Measurements from ENCODE around the gene DAAM1. TPM values are rescaled to one million over a fixed set of nuclear protein-coding genes. Genes with fewer than 3 reads are reported as not detected.

Gene DAAM1
- polyA plus RNA-seq, 1 experiment: 4.7 TPM

- TF ChIP-seq CTCF (IDR thresholded peaks at IDR 0.05; ENCODE audit: insufficient read depth, low read depth, low read length): 0 out of 2 replicates have a peak, but pooled peaks have one; percentile 1
- no peaks in the 10 kb centered on the region for H3K27me3 ChIP-seq (ENCODE audit: control insufficient read depth, insufficient read depth, low read length)
- ChIA-PET CTCF (no interaction called here), POLR2A (no interaction called here)
- no peak overlapping the region for H3K4me3 ChIP-seq (ENCODE audit: low read depth, low read length)
- DNase-seq (ENCODE audit: low read depth): no peak
- peaks cover 2% of the 10 kb centered on the region; the same call in 1 of the 2 replicates for H3K36me3 ChIP-seq (ENCODE audit: control insufficient read depth, insufficient read depth, low read length)
Observed at GRCh38 chr14:59262717-59263454, 74.4 kb downstream of the DAAM1 start.

DNA sequence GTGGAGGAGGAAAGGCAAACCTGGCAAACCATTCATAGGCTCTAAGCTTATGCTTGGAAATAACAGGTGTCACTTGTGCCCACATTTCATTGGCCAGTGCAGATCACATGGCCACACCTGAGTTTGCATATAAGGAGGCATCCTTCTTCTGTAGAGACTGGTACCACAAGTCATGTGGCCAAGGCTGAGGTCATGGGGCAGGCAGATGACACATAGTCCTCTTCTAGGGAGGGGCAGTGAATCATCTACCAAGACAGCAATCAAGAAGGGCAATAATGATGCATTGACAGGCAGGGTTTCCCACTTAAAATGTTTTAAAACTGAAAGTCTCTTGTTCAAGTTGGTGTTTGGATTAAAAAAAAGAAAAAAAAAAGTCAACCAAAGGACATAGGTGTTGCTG, 77.3 kb downstream of the DAAM1 start:
- DNase-seq (ENCODE audit: low read depth): no peak
- Histone ChIP-seq H3K4me3 (ENCODE audit: low read depth, low read length) (no peak overlapping the region), H3K27me3 (ENCODE audit: control insufficient read depth, insufficient read depth, low read length) (no peaks in the 10 kb centered on the region), H3K36me3 (ENCODE audit: control insufficient read depth, insufficient read depth, low read length) (peaks cover 2% of the 10 kb centered on the region; the same call in 1 of the 2 replicates)
- POLR2A ChIA-PET: no interaction called here
- CTCF ChIA-PET: interaction anchor here (0.6 to 1.7 kb wide), 2 partner anchors 13 to 37 kb away, joined by 3 to 4 read pairs; no protein-coding TSS in a partner anchor
- no peak for TF ChIP-seq CTCF (IDR thresholded peaks at IDR 0.05; ENCODE audit: insufficient read depth, low read depth, low read length)

DNA sequence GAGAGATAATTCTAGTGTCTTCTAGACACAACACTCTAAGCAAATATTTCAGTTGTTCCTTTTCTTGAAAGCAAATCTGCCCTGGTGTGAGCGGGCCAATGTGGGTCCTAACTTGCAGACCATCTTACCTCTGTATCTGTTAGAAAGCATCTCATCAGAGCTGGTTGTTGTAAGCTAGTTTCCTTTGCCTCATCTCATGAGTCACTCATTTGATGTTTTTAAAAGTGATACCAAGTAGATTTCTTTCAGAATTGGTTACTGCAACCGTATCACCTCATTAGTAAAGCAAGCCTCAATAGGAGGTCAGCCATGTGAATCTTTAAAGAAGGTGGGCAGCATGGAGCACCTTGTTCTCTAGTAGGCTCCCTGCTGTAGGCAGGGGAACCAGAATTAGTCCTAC, 78.6 kb downstream of the DAAM1 start:
- TF ChIP-seq CTCF (IDR thresholded peaks at IDR 0.05; ENCODE audit: insufficient read depth, low read depth, low read length): no peak
- POLR2A ChIA-PET: no interaction called here

DNA sequence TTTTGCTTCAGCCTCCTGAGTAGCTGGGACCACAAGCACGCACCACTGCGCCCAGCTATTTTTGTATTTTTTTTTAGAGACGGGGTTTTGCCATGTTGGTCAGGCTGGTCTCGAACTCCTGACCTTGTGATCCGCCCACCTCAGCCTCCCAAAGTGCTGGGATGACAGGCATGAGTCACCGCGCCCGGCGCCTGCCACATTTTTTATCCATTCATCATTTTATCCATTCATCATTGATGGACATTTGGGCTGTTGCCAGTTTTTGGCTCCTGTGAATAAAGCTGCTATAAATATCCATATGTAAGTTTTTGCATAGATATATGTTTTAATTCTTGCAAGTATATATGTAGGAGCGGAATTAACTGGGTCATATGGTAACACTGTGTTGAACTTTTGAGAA, 79.5 kb downstream of the DAAM1 start:
- DNase-seq (ENCODE audit: low read depth): no peak
- POLR2A ChIA-PET: no interaction called here
- Histone ChIP-seq H3K36me3 (ENCODE audit: control insufficient read depth, insufficient read depth, low read length) (peaks cover 2% of the 10 kb centered on the region; the same call in 1 of the 2 replicates), H3K27me3 (ENCODE audit: control insufficient read depth, insufficient read depth, low read length) (no peaks in the 10 kb centered on the region), H3K4me3 (ENCODE audit: low read depth, low read length) (no peak overlapping the region)
- CTCF ChIA-PET: interaction anchor here (1.0 kb wide), 1 partner anchor 9 kb away, joined by 3 read pairs; no protein-coding TSS in a partner anchor
- TF ChIP-seq CTCF (IDR thresholded peaks at IDR 0.05; ENCODE audit: insufficient read depth, low read depth, low read length): no peak

More for the DNA sequence above, 78.6 kb downstream of the DAAM1 start:
- CTCF ChIA-PET: no interaction called here
- Histone ChIP-seq H3K36me3 (ENCODE audit: control insufficient read depth, insufficient read depth, low read length) (peaks cover 2% of the 10 kb centered on the region; the same call in 1 of the 2 replicates), H3K4me3 (ENCODE audit: low read depth, low read length) (no peak overlapping the region), H3K27me3 (ENCODE audit: control insufficient read depth, insufficient read depth, low read length) (no peaks in the 10 kb centered on the region)
- DNase-seq (ENCODE audit: low read depth): no peak

- no peaks in the 10 kb centered on the region for H3K27me3 ChIP-seq (ENCODE audit: control insufficient read depth, insufficient read depth, low read length)
- CTCF ChIA-PET: no interaction called here
- no peak for TF ChIP-seq CTCF (IDR thresholded peaks at IDR 0.05; ENCODE audit: insufficient read depth, low read depth, low read length)
- no peak for DNase-seq (ENCODE audit: low read depth)
- POLR2A ChIA-PET: no interaction called here
- H3K36me3 ChIP-seq (ENCODE audit: control insufficient read depth, insufficient read depth, low read length): peaks cover 2% of the 10 kb centered on the region; the same call in 1 of the 2 replicates
- H3K4me3 ChIP-seq (ENCODE audit: low read depth, low read length): no peak overlapping the region
Observed at GRCh38 chr14:59268858-59269257, 80.4 kb downstream of the DAAM1 start.

Measured in BJ (cell line).